WTC11 (cell line): ENCODE data around the gene KCTD18. TPM values are rescaled to one million over a fixed set of nuclear protein-coding genes. Genes with fewer than 3 reads are reported as not detected.
A peak's percentile ranks its signal among the peaks of the same experiment; 100 is the strongest.

Experiments
- ATAC-seq: fragments of 200-7000 bp; cut with Tn5 transposase; 2 replicates; pipeline ENCODE4 v1.10.0; 2021; ENCODE audit warnings: mild to moderate bottlenecking, moderate library complexity
- CTCF ChIA-PET: fragments of 300-600 bp; sonication (Branson Sonifier 250); formaldehyde crosslinking; loops from one replicate; lab custom pipeline; 2021; ENCODE audit warnings: antibody characterized with exemption; lab: Charles Lee
- POLR2A ChIA-PET: fragments of 350-600 bp; sonication (Branson Sonifier 250); formaldehyde crosslinking; loops from one replicate; lab custom pipeline; 2021; ENCODE audit warnings: antibody characterized with exemption; lab: Charles Lee
- DNase-seq: peaks from one replicate; pipeline ENCODE4 v3.0.0; 2021; ENCODE audit warnings: low spot score
- H3K27ac Mint-ChIP-seq: 2 replicates; pipeline ENCODE4 v1.8.0; 2021; ENCODE audit warnings: mixed read lengths
- H3K27me3 Mint-ChIP-seq: 2 replicates; pipeline ENCODE4 v1.8.0; 2021; ENCODE audit warnings: low read depth, mild to moderate bottlenecking, moderate library complexity, mixed read lengths
- H3K36me3 Mint-ChIP-seq: 2 replicates; pipeline ENCODE4 v1.8.0; 2021; ENCODE audit warnings: mixed read lengths
- H3K4me1 Mint-ChIP-seq: 2 replicates; pipeline ENCODE4 v1.8.0; 2022; ENCODE audit warnings: mixed read lengths
- H3K4me3 Mint-ChIP-seq: 2 replicates; pipeline ENCODE4 v1.8.0; 2021; ENCODE audit warnings: mild to moderate bottlenecking, moderate library complexity, mixed read lengths
- H3K9me3 Mint-ChIP-seq: 2 replicates; pipeline ENCODE4 v1.8.0; 2021; ENCODE audit warnings: mixed read lengths
- ATF1 ChIP-seq: sonication (generic); formaldehyde crosslinking; IDR thresholded peaks from 2 replicates; pipeline ENCODE4 v1.8.1; 2023; ENCODE audit warnings: mild to moderate bottlenecking, moderate library complexity, missing genetic modification reagents
- CBFB ChIP-seq: sonication (generic); formaldehyde crosslinking; IDR thresholded peaks from 2 replicates; pipeline ENCODE4 v1.8.1; 2022; ENCODE audit warnings: mild to moderate bottlenecking, low read depth, missing genetic modification reagents
- ELF4 ChIP-seq: sonication (generic); formaldehyde crosslinking; IDR thresholded peaks from 2 replicates; pipeline ENCODE4 v1.8.1; 2022; ENCODE audit warnings: low read depth, mild to moderate bottlenecking, moderate library complexity, missing genetic modification reagents
- HMGA2 ChIP-seq: fragments of 250-450 bp; sonication (Bioruptor Pico); IDR thresholded peaks from 2 replicates; pipeline ENCODE4 v1.4.0; 2021; ENCODE audit warnings: mild to moderate bottlenecking, moderate library complexity
- MXD4 ChIP-seq: fragments of 250-450 bp; sonication (Bioruptor Pico); IDR thresholded peaks from 2 replicates; pipeline ENCODE4 v1.8.0; 2021; ENCODE audit warnings: mild to moderate bottlenecking, moderate library complexity, borderline replicate concordance
- MYBL2 ChIP-seq: sonication (generic); formaldehyde crosslinking; IDR thresholded peaks from 2 replicates; pipeline ENCODE4 v1.8.1; 2023; ENCODE audit warnings: mild to moderate bottlenecking, moderate library complexity, missing genetic modification reagents
- NFYB ChIP-seq: sonication (generic); formaldehyde crosslinking; conservative IDR thresholded peaks from 2 replicates; pipeline ENCODE4 v1.8.0; 2022; ENCODE audit warnings: low read depth, missing genetic modification reagents
- NR1H2 ChIP-seq: sonication (generic); formaldehyde crosslinking; IDR thresholded peaks from 2 replicates; pipeline ENCODE4 v1.9.0; 2021; ENCODE audit warnings: mild to moderate bottlenecking, moderate library complexity, missing genetic modification reagents
- NR3C1 ChIP-seq: sonication (generic); formaldehyde crosslinking; conservative IDR thresholded peaks from 2 replicates; pipeline ENCODE4 v1.8.1; 2023; ENCODE audit warnings: low read depth, mild to moderate bottlenecking, missing genetic modification reagents
- SMAD4 ChIP-seq: sonication (generic); formaldehyde crosslinking; IDR thresholded peaks from 2 replicates; pipeline ENCODE4 v1.8.0; 2022; ENCODE audit warnings: mild to moderate bottlenecking, missing genetic modification reagents
- SOX15 ChIP-seq: fragments of 250-450 bp; sonication (Bioruptor Pico); IDR thresholded peaks from 2 replicates; pipeline ENCODE4 v1.9.0; 2021; ENCODE audit warnings: mild to moderate bottlenecking
- STAT6 ChIP-seq: sonication (generic); formaldehyde crosslinking; conservative IDR thresholded peaks from 2 replicates; pipeline ENCODE4 v1.8.1; 2023; ENCODE audit warnings: mild to moderate bottlenecking, low read depth, missing genetic modification reagents, moderate library complexity
- TEAD4 ChIP-seq: sonication (generic); formaldehyde crosslinking; IDR thresholded peaks from 2 replicates; pipeline ENCODE4 v1.8.0; 2022; ENCODE audit warnings: mild to moderate bottlenecking, missing genetic modification reagents
- ZBTB43 ChIP-seq: sonication (generic); formaldehyde crosslinking; IDR thresholded peaks from 2 replicates; pipeline ENCODE4 v1.8.1; 2023; ENCODE audit warnings: mild to moderate bottlenecking, missing genetic modification reagents
- ZMAT4 ChIP-seq: fragments of 250-450 bp; sonication (Bioruptor Pico); IDR thresholded peaks from 2 replicates; pipeline ENCODE4 v1.9.0; 2021; ENCODE audit warnings: mild to moderate bottlenecking
- ZNF219 ChIP-seq: sonication (generic); formaldehyde crosslinking; IDR thresholded peaks from 2 replicates; pipeline ENCODE4 v1.8.0; 2023; ENCODE audit warnings: missing genetic modification reagents, mild to moderate bottlenecking, borderline replicate concordance
- total RNA-seq: library from RNA; stranded (reverse); gene quantifications from 3 replicates; pipeline ENCODE4 v1.2.3, GENCODE V29; 2021
- TF ChIP-seq, protein P1 (sequence below): sonication (generic); formaldehyde crosslinking; IDR thresholded peaks from 2 replicates; pipeline ENCODE4 v1.8.0; 2022; ENCODE audit warnings: mild to moderate bottlenecking, missing genetic modification reagents
- TF ChIP-seq, protein P2 (sequence below): fragments of 250-450 bp; sonication (Bioruptor Pico); conservative IDR thresholded peaks from 2 replicates; pipeline ENCODE4 v1.9.0; 2021; ENCODE audit warnings: mild to moderate bottlenecking

KCTD18 gene
- total RNA-seq, 1 experiment from 2014 or later = 4.9 TPM

DNA sequence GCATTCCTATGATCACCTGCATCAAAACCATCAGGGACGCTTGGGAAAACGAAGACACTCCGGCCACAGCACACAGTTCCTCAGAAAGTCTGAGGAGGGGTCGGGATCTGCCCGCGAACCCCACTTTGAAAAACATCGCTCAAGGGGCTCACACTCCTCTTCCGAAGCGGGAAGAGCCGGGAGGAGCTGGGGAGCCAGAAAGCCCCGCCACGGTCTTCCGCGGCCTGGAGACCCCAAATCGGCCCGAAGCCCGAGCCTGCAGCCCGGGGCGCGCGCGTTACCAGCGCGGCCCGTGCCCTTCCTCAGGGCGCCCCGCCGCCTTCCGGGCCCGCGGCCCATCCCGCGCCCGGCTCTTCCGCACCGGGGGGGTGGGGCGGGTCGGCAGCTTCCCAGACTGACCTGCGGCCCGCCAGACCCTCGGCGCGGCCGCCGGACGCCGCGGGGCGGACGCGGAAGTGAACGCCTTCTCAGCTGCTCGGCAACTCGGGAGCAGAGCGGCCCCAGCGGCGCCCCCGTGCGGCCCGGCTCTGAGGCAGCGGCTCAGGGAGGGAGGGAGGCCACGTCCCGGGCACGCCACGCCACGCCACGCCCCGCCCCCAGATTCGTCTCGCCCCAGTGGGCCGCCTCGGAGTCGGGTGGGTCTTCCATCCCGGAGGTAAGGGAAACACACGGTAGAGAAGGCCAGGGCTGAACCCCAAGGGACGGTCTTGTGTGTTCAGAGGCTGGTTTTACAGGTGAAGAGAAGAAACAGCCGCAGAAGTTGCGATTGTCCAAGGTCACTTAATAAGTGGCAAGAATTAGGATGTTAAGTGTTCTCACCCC, at the start of gene KCTD18 (continued):
- TF ChIP-seq, protein P1, sequence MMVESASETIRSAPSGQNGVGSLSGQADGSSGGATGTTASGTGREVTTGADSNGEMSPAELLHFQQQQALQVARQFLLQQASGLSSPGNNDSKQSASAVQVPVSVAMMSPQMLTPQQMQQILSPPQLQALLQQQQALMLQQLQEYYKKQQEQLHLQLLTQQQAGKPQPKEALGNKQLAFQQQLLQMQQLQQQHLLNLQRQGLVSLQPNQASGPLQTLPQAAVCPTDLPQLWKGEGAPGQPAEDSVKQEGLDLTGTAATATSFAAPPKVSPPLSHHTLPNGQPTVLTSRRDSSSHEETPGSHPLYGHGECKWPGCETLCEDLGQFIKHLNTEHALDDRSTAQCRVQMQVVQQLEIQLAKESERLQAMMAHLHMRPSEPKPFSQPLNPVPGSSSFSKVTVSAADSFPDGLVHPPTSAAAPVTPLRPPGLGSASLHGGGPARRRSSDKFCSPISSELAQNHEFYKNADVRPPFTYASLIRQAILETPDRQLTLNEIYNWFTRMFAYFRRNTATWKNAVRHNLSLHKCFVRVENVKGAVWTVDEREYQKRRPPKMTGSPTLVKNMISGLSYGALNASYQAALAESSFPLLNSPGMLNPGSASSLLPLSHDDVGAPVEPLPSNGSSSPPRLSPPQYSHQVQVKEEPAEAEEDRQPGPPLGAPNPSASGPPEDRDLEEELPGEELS (CRISPR knock-in tag) = no peak
- no peak for TF ChIP-seq TEAD4
- no peak for TF ChIP-seq ZMAT4
- TF ChIP-seq NR3C1 (CRISPR knock-in tag) = 0 out of 2 replicates have a peak, but pooled peaks have one; percentile 26
- no peak for TF ChIP-seq SMAD4 (CRISPR knock-in tag)
- TF ChIP-seq NFYB (CRISPR knock-in tag) = no peak
- no peak for TF ChIP-seq ATF1 (CRISPR knock-in tag)
- TF ChIP-seq SOX15 (CRISPR knock-in tag) = no peak
- TF ChIP-seq MXD4 (CRISPR knock-in tag) = no peak
- TF ChIP-seq, protein P2, sequence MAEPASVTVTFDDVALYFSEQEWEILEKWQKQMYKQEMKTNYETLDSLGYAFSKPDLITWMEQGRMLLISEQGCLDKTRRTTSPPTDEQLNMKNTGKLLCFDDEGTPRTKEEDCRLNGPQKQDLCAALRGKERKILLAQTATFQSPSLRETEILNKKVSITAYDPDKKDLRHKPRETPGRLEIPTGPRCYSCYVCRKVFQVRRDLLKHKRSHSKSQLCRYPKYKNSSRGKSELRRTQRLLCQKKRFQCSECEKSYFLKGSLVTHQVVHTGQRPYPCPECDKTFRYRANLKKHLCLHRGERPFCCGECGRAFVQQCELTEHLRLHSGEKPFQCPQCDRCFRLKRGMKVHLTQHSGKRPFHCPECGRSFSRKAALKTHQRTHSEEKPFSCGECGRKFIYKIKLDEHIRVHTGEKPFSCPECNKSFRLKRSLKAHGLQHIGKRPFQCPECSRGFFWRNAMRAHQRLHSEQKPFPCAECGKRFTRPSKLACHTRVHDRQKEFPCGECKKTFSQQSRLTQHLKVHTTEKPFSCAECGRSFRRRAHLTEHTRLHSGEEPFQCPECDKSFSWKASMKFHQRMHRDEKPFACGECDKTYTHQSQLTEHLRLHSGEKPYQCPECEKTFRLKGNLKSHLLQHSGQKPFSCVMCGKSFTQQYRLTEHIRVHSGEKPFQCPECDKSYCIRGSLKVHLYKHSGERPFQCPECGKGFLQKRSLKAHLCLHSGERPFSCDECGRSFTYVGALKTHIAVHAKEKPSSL (CRISPR knock-in tag) = no peak
- TF ChIP-seq ELF4 = 0 out of 2 replicates have a peak, but pooled peaks have one; percentile 41
- no peak for TF ChIP-seq NR1H2 (CRISPR knock-in tag)
- peak; percentile 81; the same call in 1 of the 2 replicates for TF ChIP-seq ZNF219
- TF ChIP-seq ZBTB43 (CRISPR knock-in tag) = no peak
- TF ChIP-seq STAT6 (CRISPR knock-in tag) = no peak

DNA sequence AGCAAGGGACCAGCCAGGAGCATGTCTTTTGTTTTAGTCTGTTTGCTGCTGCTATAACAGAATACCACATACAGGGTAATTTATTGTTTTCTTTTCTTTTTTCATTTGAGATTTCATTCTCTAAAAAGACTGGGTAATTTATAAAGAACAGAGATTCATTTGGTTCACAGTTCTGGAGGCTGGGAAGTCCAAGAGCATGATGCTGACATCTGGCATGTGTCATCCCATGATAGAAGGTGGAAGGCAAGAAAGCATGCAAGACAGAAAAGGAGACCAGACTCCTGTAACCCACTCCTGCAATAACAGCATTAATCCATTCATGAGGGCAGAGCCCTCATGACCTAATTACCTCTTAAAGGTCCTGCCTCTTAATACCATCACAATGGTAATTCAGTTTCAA, 30.9 kb upstream of the KCTD18 start:
- no peaks in the 10 kb centered on the region for H3K27me3 Mint-ChIP-seq
- no peak for ATAC-seq
- CTCF ChIA-PET = no interaction called here
- POLR2A ChIA-PET = no interaction called here
- no peak for DNase-seq
- TF ChIP-seq CBFB (CRISPR knock-in tag) = no peak
- TF ChIP-seq HMGA2 (CRISPR knock-in tag) = no peak
- TF ChIP-seq MYBL2 (CRISPR knock-in tag) = no peak
- H3K4me3 Mint-ChIP-seq = no peak overlapping the region
- H3K27ac Mint-ChIP-seq = no peak overlapping the region
- peaks cover 64% of the 10 kb centered on the region for H3K36me3 Mint-ChIP-seq
- peaks cover 13% of the 10 kb centered on the region for H3K9me3 Mint-ChIP-seq
- no peaks in the 10 kb centered on the region for H3K4me1 Mint-ChIP-seq
